ENCODE results near the gene MPC1L. TPM values are rescaled to one million over a fixed set of nuclear protein-coding genes. Genes with fewer than 3 reads are reported as not detected.

MPC1L gene
- total RNA-seq, 3 donors from 2014 or later = not detected

DNA sequence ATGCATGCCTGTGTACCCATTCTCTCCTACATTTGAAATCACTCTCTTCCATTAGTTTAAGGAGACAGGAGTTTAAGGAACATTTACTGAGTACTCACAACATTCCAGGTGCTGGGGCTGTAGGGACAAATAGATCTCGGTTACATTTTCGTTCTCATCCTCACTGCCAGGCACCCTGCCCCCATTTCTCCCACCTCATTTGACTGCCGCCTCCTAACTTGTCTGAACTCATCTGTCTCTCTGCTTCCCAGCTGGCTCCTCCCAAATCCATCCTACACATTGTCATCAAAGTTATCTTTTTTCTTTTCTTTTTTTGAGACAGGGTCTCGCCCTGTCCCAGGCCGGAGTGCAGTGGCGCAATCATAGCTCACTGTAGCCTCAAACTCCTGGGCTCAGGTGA lies 19.8 kb upstream of the MPC1L start:
- Histone ChIP-seq H3K4me3 (no peak overlapping the region), H3K9me3 (no peaks in the 10 kb centered on the region), H3K4me1 (ENCODE audit: low read depth) (no peaks in the 10 kb centered on the region), H3K36me3 (ENCODE audit: low read depth) (no peaks in the 10 kb centered on the region)
- intact Hi-C loops (cut with DNase I, micrococcal nuclease) = no loop called here
- ATAC-seq (no peak), DNase-seq (no peak)
- TF ChIP-seq, protein P1, sequence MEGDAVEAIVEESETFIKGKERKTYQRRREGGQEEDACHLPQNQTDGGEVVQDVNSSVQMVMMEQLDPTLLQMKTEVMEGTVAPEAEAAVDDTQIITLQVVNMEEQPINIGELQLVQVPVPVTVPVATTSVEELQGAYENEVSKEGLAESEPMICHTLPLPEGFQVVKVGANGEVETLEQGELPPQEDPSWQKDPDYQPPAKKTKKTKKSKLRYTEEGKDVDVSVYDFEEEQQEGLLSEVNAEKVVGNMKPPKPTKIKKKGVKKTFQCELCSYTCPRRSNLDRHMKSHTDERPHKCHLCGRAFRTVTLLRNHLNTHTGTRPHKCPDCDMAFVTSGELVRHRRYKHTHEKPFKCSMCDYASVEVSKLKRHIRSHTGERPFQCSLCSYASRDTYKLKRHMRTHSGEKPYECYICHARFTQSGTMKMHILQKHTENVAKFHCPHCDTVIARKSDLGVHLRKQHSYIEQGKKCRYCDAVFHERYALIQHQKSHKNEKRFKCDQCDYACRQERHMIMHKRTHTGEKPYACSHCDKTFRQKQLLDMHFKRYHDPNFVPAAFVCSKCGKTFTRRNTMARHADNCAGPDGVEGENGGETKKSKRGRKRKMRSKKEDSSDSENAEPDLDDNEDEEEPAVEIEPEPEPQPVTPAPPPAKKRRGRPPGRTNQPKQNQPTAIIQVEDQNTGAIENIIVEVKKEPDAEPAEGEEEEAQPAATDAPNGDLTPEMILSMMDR (IDR thresholded peaks at IDR 0.05) = no peak

DNA sequence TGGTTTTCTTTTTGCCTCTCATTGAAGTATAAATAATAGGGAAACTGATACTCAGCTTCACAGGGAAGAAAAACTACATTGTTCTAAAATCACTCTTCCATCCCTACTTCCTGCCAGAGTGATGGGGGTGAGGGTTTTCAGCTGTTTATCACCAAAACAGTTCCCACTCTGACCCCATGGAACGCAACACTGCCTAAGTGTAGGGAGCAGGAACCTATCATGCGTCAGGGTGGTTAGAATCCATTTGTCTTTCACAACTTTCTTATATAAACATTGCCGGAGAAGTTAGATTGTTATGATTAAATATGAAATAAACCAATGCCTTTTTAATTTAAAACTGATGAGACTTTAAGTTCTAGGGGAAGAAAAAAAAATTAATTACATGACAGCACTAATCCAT lies 15.8 kb upstream of the MPC1L start:
- H3K4me1 ChIP-seq (ENCODE audit: low read depth) = no peaks in the 10 kb centered on the region
- no peak overlapping the region for H3K4me3 ChIP-seq
- ATAC-seq (no peak), DNase-seq (no peak)
- no peaks in the 10 kb centered on the region for H3K9me3 ChIP-seq
- no peaks in the 10 kb centered on the region for H3K36me3 ChIP-seq (ENCODE audit: low read depth)
- intact Hi-C loops (cut with DNase I, micrococcal nuclease) = no loop called here
- TF ChIP-seq, protein P1 (IDR thresholded peaks at IDR 0.05) = no peak

DNA sequence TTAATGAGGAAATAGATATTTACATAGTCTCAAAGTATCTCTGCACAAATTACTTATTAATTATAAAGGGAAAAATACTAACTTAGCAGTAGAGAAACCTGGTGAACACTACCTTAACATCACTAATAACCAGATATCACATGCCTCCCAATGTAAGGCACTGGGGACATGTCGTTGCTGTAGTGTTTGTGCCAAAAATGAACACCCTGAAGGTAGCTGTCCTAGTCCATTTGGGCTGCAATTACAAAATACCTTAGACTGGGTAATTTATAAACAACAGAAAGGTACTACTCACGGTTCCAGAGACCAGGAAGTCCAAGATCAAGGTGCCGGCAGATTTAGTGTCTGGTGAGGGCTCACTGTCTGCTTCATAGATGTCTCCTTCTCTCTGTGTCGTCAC lies 10.7 kb upstream of the MPC1L start:
- TF ChIP-seq, protein P1 (IDR thresholded peaks at IDR 0.05) = no peak
- no peak for ATAC-seq
- no peak overlapping the region for H3K4me3 ChIP-seq
- no peaks in the 10 kb centered on the region for H3K36me3 ChIP-seq (ENCODE audit: low read depth)
- H3K9me3 ChIP-seq = no peaks in the 10 kb centered on the region
- no peak for DNase-seq
- H3K4me1 ChIP-seq (ENCODE audit: low read depth) = no peaks in the 10 kb centered on the region
- intact Hi-C loops (cut with DNase I, micrococcal nuclease) = loop anchor here in 1 of 2 donors (2.0 kb wide), 1 partner anchor 14 kb away; no protein-coding TSS in a partner anchor

DNA sequence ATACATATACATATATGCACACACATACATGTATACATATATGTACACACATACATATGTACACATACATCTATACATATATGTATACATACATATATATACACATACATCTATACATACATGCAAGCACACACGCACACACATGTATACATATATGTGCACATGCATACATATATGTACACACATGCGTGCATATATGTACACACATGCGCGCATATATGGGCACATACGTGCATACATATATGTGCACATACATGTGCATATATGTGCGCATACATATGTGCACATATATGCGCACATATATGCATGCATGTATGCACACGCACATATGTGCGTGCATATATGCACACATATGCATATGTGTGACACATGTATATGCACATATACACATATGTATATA lies 7.3 kb upstream of the MPC1L start:
- no peak for ATAC-seq

DNA sequence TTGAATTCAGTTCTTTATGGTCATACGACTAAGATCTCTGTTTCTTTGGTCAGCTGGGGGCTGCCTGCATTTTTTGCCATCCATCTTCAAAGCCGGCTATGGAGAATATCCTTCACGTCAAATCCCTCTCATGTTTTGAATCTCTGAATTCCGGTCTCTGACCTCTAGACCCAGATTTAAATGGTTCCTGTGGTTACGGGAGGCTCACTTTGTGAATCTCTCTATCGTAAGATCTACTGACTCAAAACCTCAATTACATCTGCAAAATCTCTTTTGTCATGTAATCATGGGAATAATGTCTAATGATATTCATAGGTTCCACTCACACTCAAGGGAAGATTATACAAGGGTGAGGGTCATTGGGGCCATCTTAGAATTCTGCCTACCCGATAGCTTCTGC lies 5.7 kb upstream of the MPC1L start:
- Histone ChIP-seq H3K9me3 (no peaks in the 10 kb centered on the region), H3K4me1 (ENCODE audit: low read depth) (peaks cover 5% of the 10 kb centered on the region), H3K36me3 (ENCODE audit: low read depth) (no peaks in the 10 kb centered on the region), H3K4me3 (no peak overlapping the region)
- no peak for DNase-seq
- no peak for ATAC-seq
- intact Hi-C loops (cut with DNase I, micrococcal nuclease) = no loop called here
- TF ChIP-seq, protein P1 (IDR thresholded peaks at IDR 0.05) = no peak

More for the DNA sequence above, 7.3 kb upstream of the MPC1L start:
- H3K9me3 ChIP-seq = no peaks in the 10 kb centered on the region
- no peaks in the 10 kb centered on the region for H3K4me1 ChIP-seq (ENCODE audit: low read depth)
- DNase-seq = no peak
- TF ChIP-seq, protein P1 (IDR thresholded peaks at IDR 0.05) = no peak
- intact Hi-C loops (cut with DNase I, micrococcal nuclease) = no loop called here
- no peak overlapping the region for H3K4me3 ChIP-seq
- H3K36me3 ChIP-seq (ENCODE audit: low read depth) = no peaks in the 10 kb centered on the region
